Ovary (tissue), 3 donors: ENCODE data around the gene INPP4A.

Experiments used
- CTCF ChIP-seq, 3 donors: fragments of 450-650 bp in 2 of 3; fragments of 200-600 bp in 1 of 3; IDR thresholded peaks; one replicate each; pipeline versions ENCODE4 v1.5.1 to v1.8.0; 2016 to 2022; ENCODE audit warnings: antibody characterized with exemption in 3 of 3, mild to moderate bottlenecking in 1 of 3
- EP300 ChIP-seq: sonication (generic); formaldehyde crosslinking; IDR thresholded peaks from one replicate; pipeline ENCODE4 v1.6.1; 2017; ENCODE audit warnings: antibody characterized with exemption
- POLR2A ChIP-seq: fragments of 450-650 bp; IDR thresholded peaks from one replicate; pipeline ENCODE4 v1.6.1; 2017; ENCODE audit warnings: antibody characterized with exemption, mild to moderate bottlenecking, moderate library complexity
- donor health status: DM: no; HTN: no; CAD: no.

- TF ChIP-seq EP300, result no peak
- no peak for TF ChIP-seq CTCF (IDR thresholded peaks at IDR 0.05)
- TF ChIP-seq POLR2A, result no peak
Measured at GRCh38 chr2:98395977-98396376, 48.7 kb upstream of the INPP4A start.
